Kidney glomerular epithelial cell (primary cell): ENCODE data around the gene ZXDC.

Source experiments
- DNase-seq: peaks from one replicate; lab custom pipeline; 2025; lab: John Stamatoyannopoulos, UW

The ZXDC gene

DNA sequence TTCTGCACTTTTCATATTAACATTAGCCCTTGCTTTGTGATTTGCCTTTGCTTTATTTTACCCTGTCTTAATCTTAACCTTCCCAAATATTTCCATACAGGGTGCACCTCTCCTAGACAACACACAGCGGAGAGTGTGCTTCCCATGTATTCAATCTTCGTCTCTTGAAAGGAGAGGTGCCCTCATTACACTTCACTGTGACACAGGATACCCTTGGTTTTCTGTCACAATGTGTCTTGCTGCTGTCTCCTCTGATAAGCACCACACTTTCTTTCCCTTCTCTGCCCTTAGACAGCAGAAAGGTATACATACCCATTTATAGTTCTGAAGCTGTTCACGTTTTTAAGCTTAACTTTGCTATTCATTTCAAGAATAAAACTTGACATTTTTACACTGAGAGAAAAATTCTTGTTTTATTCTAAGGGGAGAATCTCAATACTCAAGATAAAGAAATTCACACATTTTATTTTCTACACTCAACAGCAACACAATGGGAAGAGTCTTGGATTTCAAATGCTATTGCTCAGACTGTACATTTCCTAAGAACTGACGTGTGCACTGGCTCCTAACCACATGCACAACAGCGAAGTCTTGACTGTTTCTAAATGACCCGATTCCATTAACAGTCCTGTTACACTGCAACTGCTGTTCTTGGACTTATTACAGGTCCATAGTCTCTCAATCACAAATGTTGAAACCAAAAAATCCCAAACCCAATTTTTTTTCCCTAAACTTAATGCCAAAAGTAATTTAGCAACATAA, 21.1 kb downstream of the ZXDC start:
- DNase-seq: no peak

DNA sequence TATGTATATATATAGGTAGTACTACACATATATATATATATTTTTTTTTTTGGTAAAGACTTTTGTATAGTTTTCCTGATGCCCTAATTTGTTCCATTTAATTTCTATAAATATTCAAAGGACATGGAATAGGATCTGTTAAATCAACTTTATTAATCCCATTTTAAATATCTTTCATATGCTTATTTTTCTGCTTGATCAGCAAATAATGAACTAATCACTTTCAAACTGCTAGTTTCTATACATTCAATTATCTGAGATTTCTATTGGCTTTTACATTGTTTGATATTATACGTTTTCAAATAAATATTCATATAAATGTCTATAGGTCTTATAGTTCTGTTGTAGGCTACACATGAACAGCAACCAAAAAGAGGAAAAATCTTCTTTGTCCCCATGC, 21.7 kb downstream of the ZXDC start:
- no peak for DNase-seq

DNA sequence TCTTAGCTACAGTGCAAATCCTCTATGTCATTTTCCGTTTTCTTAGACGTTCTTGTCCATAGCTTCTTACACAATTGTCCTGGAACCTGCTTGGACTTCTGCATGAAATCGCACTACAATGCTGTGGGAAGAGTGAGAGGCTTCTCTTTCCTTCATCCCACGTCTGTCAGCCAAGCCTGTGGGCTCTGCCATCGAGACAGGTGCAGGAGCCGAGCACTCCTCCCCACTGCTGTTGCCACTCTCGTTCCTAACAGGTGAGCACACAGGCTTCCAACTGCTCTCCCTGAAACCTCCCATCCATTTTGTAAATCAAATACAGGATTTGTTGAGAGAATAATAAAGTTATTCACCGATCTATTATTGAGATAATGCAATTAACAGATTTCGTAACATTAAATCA, 23.5 kb downstream of the ZXDC start:
- no peak for DNase-seq

DNA sequence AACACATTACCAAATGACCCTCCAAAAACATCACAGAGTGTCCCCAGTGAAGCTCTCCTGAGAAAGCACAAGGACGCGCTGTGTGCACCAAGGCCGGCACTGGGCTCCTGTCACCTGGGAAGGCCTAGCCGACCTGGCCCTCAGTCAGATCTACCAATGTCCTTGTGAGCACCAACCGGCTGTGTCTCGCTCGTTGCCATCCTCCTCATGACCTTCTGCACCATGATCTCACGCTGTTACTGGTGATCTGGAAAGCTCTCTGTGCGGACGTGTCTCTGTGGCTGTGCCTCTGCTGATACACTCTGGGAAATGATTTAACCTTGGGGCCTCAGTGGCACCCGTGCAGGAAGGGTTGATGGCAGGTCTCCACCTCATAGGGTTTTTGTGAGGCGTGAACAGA, 24.2 kb downstream of the ZXDC start:
- DNase-seq: no peak

DNA sequence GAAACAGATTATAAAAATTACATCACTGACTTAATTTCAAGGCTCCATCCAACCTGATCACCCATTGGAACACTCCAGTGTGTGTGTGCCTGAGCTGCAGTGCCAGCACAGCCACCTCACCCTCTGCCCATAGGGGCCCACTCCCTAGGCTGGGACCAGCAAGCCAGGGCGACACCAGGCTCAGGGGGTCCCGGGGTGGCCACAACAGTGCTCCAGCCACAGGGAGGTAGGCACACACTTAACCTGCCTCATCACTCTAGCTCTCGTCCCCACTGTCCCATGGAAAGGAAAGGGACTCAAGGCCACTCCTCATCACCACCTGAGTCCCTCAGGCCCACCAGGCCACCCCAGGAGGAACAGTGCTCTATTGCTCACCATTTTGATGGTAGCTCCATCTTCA, 24.9 kb downstream of the ZXDC start:
- DNase-seq: no peak

DNA sequence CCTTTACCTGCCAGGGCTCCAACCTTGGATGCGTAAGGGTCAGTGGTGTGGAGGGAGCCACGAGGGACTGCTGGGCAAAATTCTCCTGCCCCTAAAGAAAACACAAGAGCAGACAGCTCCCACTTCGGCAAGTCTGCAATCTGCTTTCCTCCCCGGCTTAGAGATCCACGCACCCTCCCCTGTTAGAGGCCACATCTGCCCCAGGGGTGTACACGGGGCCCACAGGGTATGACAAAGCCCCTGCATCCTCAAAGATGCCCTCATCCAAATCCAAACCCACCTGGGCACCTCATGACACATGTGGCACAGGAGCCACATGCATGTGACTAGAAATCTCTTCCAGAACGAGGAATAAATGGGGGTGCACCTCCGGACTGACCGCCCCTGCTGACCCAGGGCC, 25.5 kb downstream of the ZXDC start:
- no peak for DNase-seq

DNA sequence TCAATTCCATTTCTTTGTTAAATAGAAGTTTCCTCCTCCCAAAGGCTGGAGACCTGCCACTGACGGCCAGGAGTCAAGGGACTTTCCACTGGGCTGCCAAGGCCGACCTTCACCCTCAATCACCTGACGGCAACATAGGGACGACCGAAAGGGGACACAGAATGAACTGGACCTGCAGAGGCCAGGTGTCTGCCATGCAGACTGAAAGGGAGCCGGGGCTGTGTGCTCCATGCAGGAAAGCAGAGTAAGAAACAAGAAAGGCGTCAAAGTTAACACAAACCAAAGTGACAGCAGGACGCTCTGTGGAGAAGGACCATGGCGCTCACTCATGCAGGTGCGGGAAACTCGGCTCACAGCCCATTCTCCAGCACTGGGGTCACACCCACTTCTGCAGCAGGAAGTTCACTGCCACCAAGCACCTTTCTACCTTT, 26.1 kb downstream of the ZXDC start:
- no peak for DNase-seq

DNA sequence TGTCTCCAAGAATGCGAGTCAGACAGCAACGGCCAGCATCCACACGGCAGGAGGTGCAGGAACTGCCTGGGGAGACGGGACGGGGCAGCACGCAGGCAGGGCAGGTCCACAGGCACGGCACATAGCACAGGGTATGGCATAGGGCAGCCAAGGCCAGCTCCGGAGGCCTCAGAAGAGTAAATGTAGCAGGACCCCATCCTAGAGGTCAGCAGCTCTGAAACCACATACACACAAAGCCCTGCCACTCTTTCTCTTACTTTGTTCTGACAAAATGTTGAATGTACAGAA, 26.9 kb downstream of the ZXDC start:
- no peak for DNase-seq

DNA sequence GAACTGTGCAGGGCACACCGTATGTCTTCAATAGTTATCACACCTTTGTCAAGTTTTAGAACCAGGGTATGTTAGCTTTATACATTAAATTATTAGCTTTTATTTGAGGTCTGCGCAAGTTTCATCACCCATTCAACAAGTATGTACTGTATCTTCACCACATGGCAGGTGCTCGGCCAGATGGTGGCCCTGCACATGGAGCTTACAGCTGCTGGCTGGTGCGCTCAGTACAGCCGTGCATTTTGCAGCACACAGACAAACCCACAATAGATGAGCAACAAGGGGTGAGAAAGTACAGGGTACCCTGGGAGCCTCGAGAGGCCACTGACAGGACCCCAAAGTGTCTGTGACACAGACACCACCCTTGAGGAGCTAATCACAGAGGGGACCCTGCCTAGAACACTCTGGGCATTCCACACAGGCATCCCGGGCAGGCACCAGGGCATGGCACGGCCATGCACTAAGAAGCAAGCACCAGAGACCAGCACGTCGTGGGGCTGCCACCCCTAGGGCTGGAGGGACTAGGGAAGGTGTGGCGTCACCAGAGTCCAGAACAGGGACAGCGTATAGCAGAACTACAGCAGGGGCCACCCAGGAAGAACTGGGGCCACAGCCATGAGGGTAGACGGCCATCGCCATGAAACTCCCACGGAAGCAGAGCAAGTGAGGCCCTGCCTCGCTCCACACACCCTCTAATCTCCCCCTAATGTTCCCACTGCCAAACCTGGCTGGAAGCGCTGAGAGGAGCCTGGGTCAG, 27.4 kb downstream of the ZXDC start:
- no peak for DNase-seq

DNA sequence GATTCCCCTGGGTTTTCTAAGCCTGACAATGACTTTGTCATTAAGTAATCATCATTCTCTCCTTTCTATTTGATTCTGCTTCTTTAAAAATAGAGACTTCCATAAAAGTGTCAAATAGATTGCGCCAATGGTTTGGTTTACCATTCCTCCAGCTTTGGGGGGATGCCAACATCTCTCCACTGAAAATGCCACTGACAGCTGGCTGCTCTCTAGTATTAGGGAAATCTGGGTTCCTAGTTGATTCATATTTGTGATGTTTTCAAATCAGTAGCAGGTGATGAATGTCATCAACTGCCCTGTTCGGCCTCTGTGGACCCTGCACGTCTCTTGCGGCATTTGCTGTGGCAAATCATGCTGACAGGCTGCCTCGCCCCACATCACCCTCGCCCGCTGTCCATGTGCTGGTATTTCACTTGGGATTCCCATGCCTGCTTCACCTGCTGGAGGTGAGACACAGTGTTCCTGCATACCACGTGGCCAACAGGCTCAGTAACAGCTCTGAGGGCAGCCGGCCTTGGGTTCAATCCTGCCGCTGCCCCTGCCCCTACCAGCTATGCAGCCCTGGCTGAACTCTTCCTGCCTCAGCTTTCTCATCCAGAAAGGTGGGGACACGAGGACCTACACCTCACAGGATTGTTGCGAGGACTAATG, 28.1 kb downstream of the ZXDC start:
- no peak for DNase-seq

DNA sequence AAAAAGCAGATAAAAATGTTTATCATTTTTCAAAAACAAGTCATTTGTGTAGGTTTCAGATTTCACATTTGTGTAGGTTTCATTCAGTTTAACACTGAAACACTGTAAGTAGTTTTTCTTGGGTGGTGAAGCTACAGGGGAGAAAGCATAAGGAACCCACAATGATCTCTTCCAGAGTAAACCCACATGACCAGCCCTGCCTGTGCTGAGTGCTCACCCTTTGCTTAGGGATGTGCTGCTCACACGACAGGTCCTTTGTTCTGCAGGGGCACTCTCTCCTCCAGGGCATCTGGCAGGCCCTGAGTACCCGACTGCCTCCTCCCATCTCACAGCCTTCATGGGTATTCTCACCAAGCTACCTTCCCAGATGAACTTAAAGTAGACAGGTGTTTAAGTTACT, 28.9 kb downstream of the ZXDC start:
- no peak for DNase-seq

DNA sequence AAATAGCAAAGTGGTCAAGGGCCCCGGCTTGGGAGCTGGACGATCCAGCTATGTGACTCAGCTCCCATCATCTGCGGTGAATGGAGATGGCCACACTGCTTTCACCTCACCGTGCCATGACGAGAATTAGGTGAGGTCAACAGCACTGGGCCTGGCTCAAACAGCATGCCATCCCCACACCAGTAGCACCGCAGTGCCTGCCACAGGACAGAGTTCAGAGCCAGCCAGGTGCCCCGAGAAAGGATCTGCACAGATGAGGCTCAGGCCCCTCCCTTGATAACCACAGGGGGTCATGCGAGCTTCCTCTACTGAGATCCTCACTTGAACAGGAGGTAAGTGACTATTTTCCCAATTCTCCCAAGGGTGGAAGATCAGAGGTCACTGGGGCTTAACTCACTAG, 29.4 kb downstream of the ZXDC start:
- no peak for DNase-seq

DNA sequence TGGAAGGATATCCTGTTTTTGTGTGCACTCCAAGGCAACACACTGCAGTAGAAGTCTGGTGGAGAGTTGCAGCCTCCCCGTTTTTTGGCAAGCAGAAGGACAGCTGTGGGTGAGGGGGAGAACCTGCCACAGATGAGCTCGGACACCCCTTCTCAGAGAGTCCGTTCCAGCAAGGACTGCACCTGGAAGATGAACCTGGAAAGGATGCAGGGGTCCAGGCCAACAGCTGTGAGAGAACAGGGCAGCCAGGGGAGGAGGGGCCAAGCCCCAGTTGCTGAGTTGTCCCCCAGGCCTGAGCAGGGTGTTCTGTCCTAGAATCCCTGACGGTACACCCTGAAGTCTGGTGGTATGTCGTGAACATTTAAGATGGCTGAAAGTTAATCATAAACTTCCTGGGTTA, 30.2 kb downstream of the ZXDC start:
- no peak for DNase-seq

DNA sequence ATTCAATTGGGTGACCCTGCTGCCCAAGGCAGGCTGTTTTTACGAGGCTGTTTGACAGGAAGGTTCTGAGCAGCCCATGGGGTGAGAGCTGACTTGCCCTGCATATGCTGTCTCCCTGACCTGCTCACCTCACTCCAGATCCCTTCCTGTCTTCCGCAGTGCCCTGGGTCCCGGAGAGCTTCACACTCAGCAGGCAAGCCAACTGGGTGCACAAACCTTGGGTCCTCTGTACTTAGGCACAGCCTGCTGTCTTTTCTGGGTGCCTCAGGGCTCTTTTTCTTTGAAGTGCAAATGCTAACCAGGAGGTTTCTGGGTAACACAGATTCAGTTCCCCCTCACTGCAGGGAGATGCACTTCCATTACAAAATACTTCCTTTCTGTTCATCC, 32.8 kb downstream of the ZXDC start:
- no peak for DNase-seq

DNA sequence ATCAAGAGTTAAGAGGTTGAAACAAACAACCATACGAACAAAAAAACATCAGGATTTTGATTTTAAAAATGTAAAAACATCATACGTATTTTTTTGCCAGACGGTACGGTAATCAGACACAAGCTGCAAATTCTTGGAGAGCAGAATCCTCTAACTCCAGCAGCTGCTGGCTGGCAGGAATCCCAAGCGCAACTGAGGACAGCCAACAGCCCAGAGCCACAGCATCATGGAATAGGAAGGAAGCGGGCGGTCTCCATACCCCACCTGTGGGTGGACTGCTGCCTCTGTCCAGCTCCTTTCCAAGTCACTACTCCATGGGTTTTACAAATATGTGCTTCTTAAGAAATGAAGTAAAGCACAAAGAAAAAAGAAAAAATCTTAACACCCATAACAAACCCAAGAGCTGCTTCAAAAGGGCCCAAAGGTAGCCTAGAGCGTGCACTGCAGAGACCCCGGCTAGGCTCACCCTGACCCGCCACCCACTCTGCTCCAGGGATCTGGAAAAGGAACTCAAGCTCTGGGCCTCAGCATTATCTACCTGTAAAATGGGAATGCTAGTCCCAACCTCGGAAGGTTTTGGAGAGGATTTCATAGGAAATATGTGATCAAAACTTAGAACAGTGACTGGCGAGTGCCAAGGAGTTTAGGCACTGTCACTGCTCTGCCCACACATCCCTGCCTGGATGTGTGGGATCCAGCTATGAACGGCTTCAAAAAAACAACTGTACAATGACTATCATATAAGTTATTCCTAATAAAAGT, 33.4 kb downstream of the ZXDC start:
- DNase-seq: no peak

DNA sequence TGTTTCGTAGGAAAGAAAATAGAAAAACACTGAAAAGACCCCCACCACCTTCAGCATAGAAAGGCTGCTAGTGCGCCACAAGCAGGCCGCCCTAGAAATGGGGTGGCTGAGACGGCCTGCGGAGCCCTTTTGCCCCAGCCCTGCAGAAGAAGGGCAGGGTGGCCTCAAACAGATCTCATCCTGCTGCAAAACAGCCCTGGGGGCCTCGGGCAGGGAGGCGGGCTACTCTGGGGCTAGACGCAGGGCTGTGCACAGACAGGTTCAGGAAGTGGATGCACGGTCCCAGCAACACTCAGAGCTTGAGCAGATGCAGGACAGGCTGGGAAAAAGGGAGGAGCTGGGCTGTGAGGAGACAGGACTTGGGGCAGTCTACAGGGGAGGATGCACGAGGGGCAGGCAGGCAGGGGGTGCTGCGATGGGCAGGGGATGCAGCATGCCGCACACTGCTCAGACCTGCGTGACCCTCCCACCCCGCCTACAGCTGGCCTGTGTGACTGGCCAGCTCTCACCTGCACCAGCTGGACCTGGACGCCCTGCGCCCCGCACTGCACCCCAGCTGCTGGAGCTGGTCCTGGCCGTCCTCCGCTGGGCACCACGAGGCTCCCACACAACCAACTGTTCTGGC, 34.3 kb downstream of the ZXDC start:
- no peak for DNase-seq

DNA sequence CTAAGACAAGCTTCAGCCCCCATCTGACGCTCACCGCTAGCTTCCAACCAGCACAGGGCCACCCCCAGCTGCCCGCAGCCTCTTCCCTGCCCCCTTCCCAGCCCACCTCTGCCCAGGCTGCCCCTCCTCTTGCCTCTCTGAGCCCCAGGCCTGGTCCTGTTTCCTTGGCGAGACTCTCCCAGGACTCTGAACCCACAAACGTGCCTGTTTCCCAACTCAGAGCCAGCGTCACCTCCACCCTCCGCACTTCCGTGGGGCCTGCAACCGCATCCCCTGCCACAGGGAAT, 35.0 kb downstream of the ZXDC start:
- no peak for DNase-seq

DNA sequence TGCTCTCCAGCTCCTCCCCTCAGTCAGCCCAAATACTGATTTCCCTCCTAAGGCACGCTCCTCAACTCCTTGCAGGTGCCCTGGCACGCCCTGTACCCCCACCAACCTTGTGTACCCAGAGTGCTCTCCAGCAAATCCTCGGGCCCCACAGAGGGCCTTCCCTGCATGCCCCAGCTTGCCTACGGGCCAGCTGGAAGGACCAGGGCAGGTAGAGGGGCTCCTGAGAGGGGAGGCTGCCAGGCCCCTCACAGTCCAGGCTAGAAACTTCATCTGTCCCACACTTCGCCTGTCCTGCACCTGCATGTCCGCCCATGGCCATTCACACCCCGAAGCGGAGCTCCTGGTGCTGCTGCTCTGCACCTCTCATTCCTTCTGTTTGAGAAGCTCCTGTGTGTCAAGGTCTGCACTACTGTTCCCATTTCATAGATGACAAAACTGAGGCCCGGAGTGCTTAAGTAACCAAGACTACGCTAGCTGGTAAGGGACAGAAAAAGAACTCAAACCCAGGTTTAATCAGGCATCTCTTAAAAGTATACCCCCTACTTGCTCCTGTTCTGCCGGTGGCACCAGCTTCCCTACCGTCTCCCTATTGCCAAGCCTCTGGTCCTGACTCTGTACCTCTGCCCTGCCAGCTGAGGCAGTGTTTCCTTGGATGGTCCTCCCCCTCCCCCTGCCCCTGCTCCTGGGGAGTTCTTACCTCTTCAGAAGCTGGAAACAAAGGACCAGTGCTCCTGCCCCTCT, 35.6 kb downstream of the ZXDC start:
- DNase-seq: no peak

DNA sequence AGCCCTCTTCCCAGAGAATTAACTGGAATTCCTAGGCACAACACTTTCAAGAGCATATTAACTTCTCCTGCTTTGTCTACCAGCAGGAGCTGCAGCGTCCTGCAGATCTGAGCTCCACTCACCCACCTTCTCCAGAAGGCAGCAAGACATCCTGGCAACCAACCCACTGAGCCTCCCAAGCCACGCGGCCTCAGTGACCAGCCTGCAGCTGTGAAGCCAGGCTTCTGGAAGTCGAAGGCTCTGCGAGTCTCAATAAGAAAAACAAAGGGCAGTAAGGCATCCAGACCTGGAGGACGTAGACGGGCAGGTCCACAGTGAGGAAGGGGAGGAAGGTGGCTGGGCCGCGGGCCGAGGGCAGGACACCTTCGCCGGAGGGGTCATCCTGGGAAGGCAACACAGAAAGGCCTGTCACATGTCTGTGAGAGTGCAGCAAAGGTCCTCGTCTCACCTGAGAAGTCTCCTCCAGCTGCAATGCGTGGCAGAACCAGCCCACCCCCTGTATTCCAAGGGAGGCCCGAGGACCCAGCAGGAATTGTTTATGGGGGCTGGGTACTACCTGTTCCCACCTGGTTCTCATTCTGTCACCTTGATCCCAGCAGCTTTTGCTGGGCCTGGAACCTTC, 36.2 kb downstream of the ZXDC start:
- no peak for DNase-seq

DNA sequence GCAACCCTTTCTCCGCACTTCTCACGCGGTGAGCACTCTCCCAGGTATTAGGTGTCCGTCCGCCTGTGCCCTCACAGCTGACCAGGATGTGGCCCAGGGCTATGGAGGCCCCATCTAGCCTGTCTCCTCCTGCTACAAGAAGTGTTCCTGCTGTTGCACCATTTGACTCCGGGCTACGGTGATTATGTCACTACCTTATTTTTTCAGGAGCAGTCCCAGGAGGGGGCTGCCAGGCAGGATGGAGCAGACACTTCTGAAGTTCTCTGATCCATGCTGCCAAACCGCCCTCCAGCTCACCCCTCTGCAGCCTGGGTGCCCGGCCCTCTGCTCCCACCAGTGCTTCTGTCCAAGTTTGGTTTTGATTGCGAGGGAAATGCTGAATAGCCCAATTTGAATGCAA, 36.9 kb downstream of the ZXDC start:
- DNase-seq: no peak

DNA sequence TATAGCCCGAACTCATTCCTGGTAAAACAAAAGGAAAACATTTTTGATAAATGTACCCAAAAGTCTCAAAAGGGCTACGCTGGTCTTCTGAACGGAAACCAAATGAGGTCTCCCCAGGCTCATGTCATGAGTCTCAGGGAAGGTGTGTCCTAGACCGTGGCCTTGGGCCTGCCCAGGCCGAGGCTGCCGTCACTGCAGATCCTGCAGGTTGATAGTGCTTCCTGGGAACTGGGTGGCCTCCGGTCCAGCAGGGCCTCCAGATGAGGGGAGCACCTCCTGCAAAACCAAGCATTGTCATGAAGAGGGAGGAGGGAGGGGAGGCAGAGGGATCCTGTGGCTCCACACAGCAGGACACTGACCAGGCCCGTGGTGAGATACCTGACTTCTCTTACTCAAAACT, 37.5 kb downstream of the ZXDC start:
- DNase-seq: no peak
